Measurements from ENCODE around the gene PLXDC1.

DNA sequence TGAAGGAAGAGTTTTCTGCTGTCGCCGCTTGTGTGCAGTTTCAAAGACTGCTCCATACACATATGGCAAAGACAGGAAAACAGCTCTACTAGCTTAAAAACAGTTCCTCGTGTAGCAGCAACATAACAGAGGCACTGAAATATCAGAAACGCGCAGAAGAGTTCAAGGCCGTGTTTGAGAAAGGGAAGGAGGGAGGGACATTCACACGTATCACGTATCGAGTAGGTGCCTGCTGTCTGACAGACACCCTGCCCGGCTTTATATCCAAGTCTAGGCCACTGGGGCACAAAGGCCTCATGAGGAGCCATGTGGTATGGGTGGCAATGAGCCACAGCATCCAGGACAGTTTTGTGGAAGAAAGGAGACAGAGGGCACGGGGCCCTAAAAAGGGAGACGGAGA lies 50.3 kb downstream of the PLXDC1 start:
- no peak for TF ChIP-seq ZNF44 (CRISPR knock-in tag; IDR thresholded peaks at IDR 0.05)
- no peak for TF ChIP-seq PRMT3 (CRISPR knock-in tag; IDR thresholded peaks at IDR 0.05; ENCODE audit: borderline replicate concordance, low read depth)
- TF ChIP-seq, protein P1, sequence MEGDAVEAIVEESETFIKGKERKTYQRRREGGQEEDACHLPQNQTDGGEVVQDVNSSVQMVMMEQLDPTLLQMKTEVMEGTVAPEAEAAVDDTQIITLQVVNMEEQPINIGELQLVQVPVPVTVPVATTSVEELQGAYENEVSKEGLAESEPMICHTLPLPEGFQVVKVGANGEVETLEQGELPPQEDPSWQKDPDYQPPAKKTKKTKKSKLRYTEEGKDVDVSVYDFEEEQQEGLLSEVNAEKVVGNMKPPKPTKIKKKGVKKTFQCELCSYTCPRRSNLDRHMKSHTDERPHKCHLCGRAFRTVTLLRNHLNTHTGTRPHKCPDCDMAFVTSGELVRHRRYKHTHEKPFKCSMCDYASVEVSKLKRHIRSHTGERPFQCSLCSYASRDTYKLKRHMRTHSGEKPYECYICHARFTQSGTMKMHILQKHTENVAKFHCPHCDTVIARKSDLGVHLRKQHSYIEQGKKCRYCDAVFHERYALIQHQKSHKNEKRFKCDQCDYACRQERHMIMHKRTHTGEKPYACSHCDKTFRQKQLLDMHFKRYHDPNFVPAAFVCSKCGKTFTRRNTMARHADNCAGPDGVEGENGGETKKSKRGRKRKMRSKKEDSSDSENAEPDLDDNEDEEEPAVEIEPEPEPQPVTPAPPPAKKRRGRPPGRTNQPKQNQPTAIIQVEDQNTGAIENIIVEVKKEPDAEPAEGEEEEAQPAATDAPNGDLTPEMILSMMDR (CRISPR knock-in tag; IDR thresholded peaks at IDR 0.05): no peak
- no peak for TF ChIP-seq ETV5 (CRISPR knock-in tag; IDR thresholded peaks at IDR 0.05; ENCODE audit: borderline replicate concordance)
- TF ChIP-seq ZBTB7B (CRISPR knock-in tag; IDR thresholded peaks at IDR 0.05): no peak
- no peak for TF ChIP-seq HIVEP1 (CRISPR knock-in tag; IDR thresholded peaks at IDR 0.05)
- TF ChIP-seq SETDB1 (CRISPR knock-in tag; IDR thresholded peaks at IDR 0.05; ENCODE audit: borderline replicate concordance): no peak
- no peak for TF ChIP-seq ZNF10 (CRISPR knock-in tag; IDR thresholded peaks at IDR 0.05; ENCODE audit: borderline replicate concordance, low read depth)
- no peak for TF ChIP-seq UBTF (CRISPR knock-in tag; IDR thresholded peaks at IDR 0.05)
- TF ChIP-seq EZH2 (conservative IDR thresholded peaks at IDR 0.05; ENCODE audit: low read depth, low read length): no peak
- no peak for TF ChIP-seq EP300 (IDR thresholded peaks at IDR 0.05; ENCODE audit: low read depth in 2 of 2, low read length in 2 of 2)
- TF ChIP-seq EP300 (CRISPR knock-in tag; IDR thresholded peaks at IDR 0.05; ENCODE audit: borderline replicate concordance): no peak
- no peak for TF ChIP-seq ATF5 (CRISPR knock-in tag; IDR thresholded peaks at IDR 0.05; ENCODE audit: low read depth)
